BJ (cell line): ENCODE data around the gene CHRNB1. TPM values are rescaled to one million over a fixed set of nuclear protein-coding genes. Genes with fewer than 3 reads are reported as not detected.

ENCODE experiments used
- CTCF ChIA-PET: fragments of 350-600 bp; formaldehyde crosslinking; extraction: SDS; loops from one replicate; lab custom pipeline; 2021; ENCODE audit warnings: antibody characterized with exemption, inconsistent platforms; lab: Yijun Ruan, JAX
- POLR2A ChIA-PET: fragments of 300-600 bp; sonication (Branson Sonifier 250); formaldehyde crosslinking; extraction: SDS; loops from one replicate; lab custom pipeline; 2021; ENCODE audit warnings: antibody characterized with exemption; lab: Charles Lee
- DNase-seq: peaks from one replicate; pipeline ENCODE4 v3.0.0-alpha.2; 2011; ENCODE audit warnings: low read depth
- H3K27me3 ChIP-seq: 2 replicates; pipeline ENCODE4 v1.6.0; 2011; ENCODE audit warnings: low read length; ENCODE audit not compliant: control insufficient read depth, insufficient read depth
- H3K36me3 ChIP-seq: 2 replicates; pipeline ENCODE4 v1.5.1; 2011; ENCODE audit warnings: low read length; ENCODE audit not compliant: control insufficient read depth, insufficient read depth
- H3K4me3 ChIP-seq: 2 replicates; pipeline ENCODE4 v1.5.1; 2011; ENCODE audit warnings: low read depth, mild to moderate bottlenecking, control low read depth, low read length
- CTCF ChIP-seq: IDR thresholded peaks from 2 replicates; pipeline ENCODE4 v1.5.1; 2011; ENCODE audit warnings: low read depth, mild to moderate bottlenecking, control low read depth, inconsistent platforms, low read length, moderate library complexity; ENCODE audit not compliant: insufficient read depth
- polyA plus RNA-seq: library from polyadenylated mRNA; depleted of rRNA; stranded (reverse); fragments of >200 nt; gene quantifications from 2 replicates; pipeline ENCODE4 v1.2.3, GENCODE V29; 2011

Gene CHRNB1
- polyA plus RNA-seq, 1 experiment: 6.8 TPM

- Histone ChIP-seq H3K27me3 (no peaks in the 10 kb centered on the region), H3K36me3 (no peaks in the 10 kb centered on the region; the same call in none of the 2 replicates), H3K4me3 (no peak overlapping the region)
- TF ChIP-seq CTCF: no peak
- CTCF ChIA-PET: interaction anchor here (2.1 to 2.5 kb wide), 3 partner anchors 23 to 70 kb away, joined by 5 to 6 read pairs (median 5); no protein-coding TSS in a partner anchor
- no peak for DNase-seq
- POLR2A ChIA-PET: no interaction called here
Measured at GRCh38 chr17:7490144-7490543, 45.3 kb downstream of the CHRNB1 start.

GRCh38 chr17:7491583-7491982, 46.7 kb downstream of the CHRNB1 start:
- no peak overlapping the region for H3K4me3 ChIP-seq
- TF ChIP-seq CTCF: no peak
- ChIA-PET CTCF (interaction anchor here (1.0 to 2.5 kb wide), 4 partner anchors 23 to 196 kb away, joined by 3 to 6 read pairs (median 4); no protein-coding TSS in a partner anchor), POLR2A (no interaction called here)
- no peak for DNase-seq
- H3K27me3 ChIP-seq: no peaks in the 10 kb centered on the region
- H3K36me3 ChIP-seq: peaks cover 6% of the 10 kb centered on the region

- DNase-seq: no peak
- ChIA-PET CTCF (interaction anchor here (1.1 to 1.3 kb wide), 3 partner anchors 21 to 67 kb away, joined by 4 to 6 read pairs (median 6); no protein-coding TSS in a partner anchor), POLR2A (no interaction called here)
- H3K4me3 ChIP-seq: no peak overlapping the region
- H3K36me3 ChIP-seq: peaks cover 25% of the 10 kb centered on the region
- no peak for TF ChIP-seq CTCF
- H3K27me3 ChIP-seq: no peaks in the 10 kb centered on the region
Measured at GRCh38 chr17:7493941-7494340, 49.1 kb downstream of the CHRNB1 start.

- no peak overlapping the region for H3K4me3 ChIP-seq
- no peaks in the 10 kb centered on the region for H3K27me3 ChIP-seq
- ChIA-PET CTCF (interaction anchor here (1.2 to 1.3 kb wide), 2 partner anchors 17 to 64 kb away, joined by 3 to 4 read pairs; no protein-coding TSS in a partner anchor), POLR2A (no interaction called here)
- peaks cover 39% of the 10 kb centered on the region for H3K36me3 ChIP-seq
- DNase-seq: no peak
- no peak for TF ChIP-seq CTCF
Measured at GRCh38 chr17:7495906-7496434, 51.1 kb downstream of the CHRNB1 start.

- POLR2A ChIA-PET: no interaction called here
- DNase-seq: no peak
- H3K4me3 ChIP-seq: no peak overlapping the region
- no peak for TF ChIP-seq CTCF
- peaks cover 44% of the 10 kb centered on the region for H3K36me3 ChIP-seq
- CTCF ChIA-PET: interaction anchor here (1.1 to 3.4 kb wide), 3 partner anchors 10 to 64 kb away, joined by 3 to 18 read pairs (median 4); no protein-coding TSS in a partner anchor
- H3K27me3 ChIP-seq: no peaks in the 10 kb centered on the region
Measured at GRCh38 chr17:7496470-7497183, 51.8 kb downstream of the CHRNB1 start.
